Testis (tissue), 2 donors: ENCODE results near the gene ZCCHC7.

ENCODE experiments used
- CTCF ChIP-seq, 3 experiments: fragments of 450-650 bp in 2 of 3; fragments of 200-600 bp in 1 of 3; sonication (generic) in 1 of 3; IDR thresholded peaks; one replicate each; pipeline ENCODE4 v1.5.1; 2016 to 2019; ENCODE audit warnings: antibody characterized with exemption in 3 of 3, mild to moderate bottlenecking in 2 of 3, moderate library complexity in 1 of 3
- POLR2A ChIP-seq: fragments of 450-650 bp; IDR thresholded peaks from one replicate; pipeline ENCODE4 v1.6.1; 2017; ENCODE audit warnings: antibody characterized with exemption, mild to moderate bottlenecking, moderate library complexity

DNA sequence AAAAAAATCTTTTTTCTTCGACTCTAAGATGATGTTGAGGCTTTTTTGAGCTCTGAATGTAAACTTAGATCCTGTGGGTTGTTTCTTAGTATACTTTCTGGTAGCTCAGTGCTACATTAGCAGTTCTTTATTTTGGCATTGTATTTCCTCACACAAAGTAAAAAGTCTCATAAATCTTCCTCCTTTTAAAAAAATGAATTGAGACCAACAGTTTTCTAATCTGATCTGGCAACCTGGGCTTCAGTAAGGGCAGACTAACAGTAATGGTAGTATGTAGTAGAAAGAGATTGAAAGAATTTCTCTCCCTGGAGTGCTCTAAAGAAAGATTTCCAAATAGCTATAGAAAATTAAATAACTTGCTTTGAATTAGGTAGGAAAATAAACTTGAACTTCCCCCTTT is 31.4 kb downstream of the ZCCHC7 start:
- no peak for TF ChIP-seq CTCF (IDR thresholded peaks at IDR 0.05)
- TF ChIP-seq POLR2A: no peak
